Measurements from ENCODE around the gene SP7. TPM values are rescaled to one million over a fixed set of nuclear protein-coding genes. Genes with fewer than 3 reads are reported as not detected.

SP7 gene
- not detected in 2 replicates for total RNA-seq

DNA sequence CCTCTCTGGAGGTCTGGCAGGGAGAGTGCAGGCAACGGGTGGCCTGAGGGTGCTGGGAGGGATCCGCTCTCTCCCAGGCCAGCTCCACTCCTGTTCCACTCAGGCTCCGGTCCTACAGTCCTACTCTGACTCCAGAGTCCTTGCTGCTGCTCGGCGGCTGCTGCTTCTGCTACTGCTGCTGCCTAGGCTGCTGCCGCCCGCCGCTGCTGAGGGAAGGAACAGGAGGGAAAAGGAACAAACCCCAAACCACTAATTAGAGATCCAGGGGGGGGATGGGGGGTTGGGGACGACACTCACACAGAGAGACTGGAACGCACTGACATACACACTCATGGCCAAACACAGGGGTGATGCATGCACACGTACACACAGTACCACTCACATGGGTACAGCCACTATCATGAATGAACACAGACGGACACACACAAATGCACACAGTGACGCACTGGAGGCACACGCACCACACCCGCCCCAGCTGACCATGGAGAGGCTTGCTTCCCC lies at the start of gene SP7:
Gene SP7, minus strand, starts transcription at position 174 of the 501 bp plus-strand sequence. CDS start 708 bp downstream, outside the sequence.
- TF ChIP-seq CTCF (conservative IDR thresholded peaks at IDR 0.05; ENCODE audit: low read depth, low read length), result no peak
- DNase-seq (ENCODE audit: low read depth), result no peak
- no peak within 1 kb of the TSS for H3K4me3 ChIP-seq (ENCODE audit: low read depth, low read length)

DNA sequence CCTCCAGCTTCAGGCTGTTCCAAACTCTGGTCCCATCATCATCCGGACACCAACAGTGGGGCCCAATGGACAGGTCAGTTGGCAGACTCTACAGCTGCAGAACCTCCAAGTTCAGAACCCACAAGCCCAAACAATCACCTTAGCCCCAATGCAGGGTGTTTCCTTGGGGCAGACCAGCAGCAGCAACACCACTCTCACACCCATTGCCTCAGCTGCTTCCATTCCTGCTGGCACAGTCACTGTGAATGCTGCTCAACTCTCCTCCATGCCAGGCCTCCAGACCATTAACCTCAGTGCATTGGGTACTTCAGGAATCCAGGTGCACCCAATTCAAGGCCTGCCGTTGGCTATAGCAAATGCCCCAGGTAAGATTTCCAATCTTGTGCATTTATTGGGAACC lies 47.1 kb upstream of the SP7 start:
- TF ChIP-seq CTCF (conservative IDR thresholded peaks at IDR 0.05; ENCODE audit: low read depth, low read length), result no peak
- H3K4me3 ChIP-seq (ENCODE audit: low read depth, low read length), result peak overlapping the region; percentile 53
- DNase-seq (ENCODE audit: low read depth), result no peak

GRCh38 chr12:53381731-53382630 lies 45.8 kb upstream of the SP7 start:
- H3K4me3 ChIP-seq (ENCODE audit: low read depth, low read length), result peak overlapping the region; percentile 53
- TF ChIP-seq CTCF (conservative IDR thresholded peaks at IDR 0.05; ENCODE audit: low read depth, low read length), result peak; percentile 77
- DNase-seq (ENCODE audit: low read depth), result peak; percentile 93

- no peak for DNase-seq (ENCODE audit: low read depth)
- no peak for TF ChIP-seq CTCF (conservative IDR thresholded peaks at IDR 0.05; ENCODE audit: low read depth, low read length)
Measured at GRCh38 chr12:53380794-53381730, 44.9 kb upstream of the SP7 start.

DNA sequence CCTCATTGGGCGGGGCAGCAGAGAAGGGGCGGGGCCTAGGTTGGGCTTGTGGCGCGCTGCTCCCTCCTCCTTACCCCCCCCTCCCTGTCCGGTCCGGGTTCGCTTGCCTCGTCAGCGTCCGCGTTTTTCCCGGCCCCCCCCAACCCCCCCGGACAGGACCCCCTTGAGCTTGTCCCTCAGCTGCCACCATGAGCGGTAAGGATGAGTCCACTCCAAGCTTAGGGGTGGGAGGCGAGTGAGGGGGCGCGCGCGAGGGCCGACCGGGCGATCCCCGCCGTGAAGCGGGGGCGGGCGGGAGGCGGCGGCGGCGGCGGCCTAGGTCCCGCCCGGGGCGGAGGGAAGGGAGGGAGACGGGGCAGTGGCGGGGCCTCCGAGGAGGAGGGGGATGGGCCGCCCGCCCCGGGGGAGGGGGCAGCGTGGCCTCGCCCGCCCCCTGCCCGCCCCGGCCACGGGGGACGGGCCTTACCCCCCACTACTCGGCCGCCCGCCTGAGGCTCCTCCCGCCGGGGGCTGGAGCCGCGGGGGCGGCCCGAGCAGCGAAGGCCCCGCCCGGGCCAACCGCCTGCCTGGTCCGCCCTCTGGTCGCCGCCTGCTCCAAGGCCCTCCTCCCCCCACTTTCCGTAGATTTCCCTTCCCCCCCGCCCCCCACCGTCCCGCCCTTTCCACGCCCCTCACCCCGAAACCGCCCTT lies 44.1 kb upstream of the SP7 start, which contains the start of gene SP1:
Gene SP1, plus strand, starts transcription at position 73 of the 690 bp plus-strand sequence. Its CDS starts 116 bp downstream, at position 189.
- TF ChIP-seq CTCF (conservative IDR thresholded peaks at IDR 0.05; ENCODE audit: low read depth, low read length), result no peak
- H3K4me3 ChIP-seq (ENCODE audit: low read depth, low read length), result peak within 1 kb of the TSS; percentile 57
- DNase-seq (ENCODE audit: low read depth), result no peak

More at GRCh38 chr12:53380794-53381730, 44.9 kb upstream of the SP7 start:
- peak overlapping the region; percentile 52 for H3K4me3 ChIP-seq (ENCODE audit: low read depth, low read length)
